Activated naive CD4-positive, alpha-beta T cell treated with anti-CD3 and anti-CD28 coated beads, Interleukin-2, amount 50 U/mL, for 72 hours (primary cell): ENCODE data around the gene RPL14. TPM values are rescaled to one million over a fixed set of nuclear protein-coding genes. Genes with fewer than 3 reads are reported as not detected.

Experiments
- ATAC-seq, 2 donors: fragments of 150-1000 bp; cut with Tn5 transposase; 2 replicates each; pipeline ENCODE4 v1.10.0; 2021; ENCODE audit warnings: mild to moderate bottlenecking in 2 of 2, moderate library complexity in 2 of 2
- DNase-seq, 2 donors: peaks; one replicate each; pipeline ENCODE4 v3.0.0; 2021 to 2022; ENCODE audit warnings: low spot score in 2 of 2
- H3K27ac Mint-ChIP-seq, 2 donors: one replicate each; pipeline ENCODE4 v1.8.0; 2022; ENCODE audit warnings: mild to moderate bottlenecking in 2 of 2, mixed read lengths in 2 of 2
- H3K36me3 Mint-ChIP-seq, 2 donors: one replicate each; pipeline ENCODE4 v1.8.0; 2022; ENCODE audit warnings: mixed read lengths in 2 of 2
- H3K9me3 Mint-ChIP-seq, 2 donors: one replicate each; pipeline ENCODE4 v1.8.0; 2022; ENCODE audit warnings: mixed read lengths in 2 of 2
- total RNA-seq, 2 donors: library from RNA; stranded (reverse); gene quantifications; one replicate each; pipeline ENCODE4 v1.2.3, GENCODE V29; 2022

RPL14 gene
- 1,000 to 10,000 TPM; 2,715 to 3,354 TPM for total RNA-seq

DNA sequence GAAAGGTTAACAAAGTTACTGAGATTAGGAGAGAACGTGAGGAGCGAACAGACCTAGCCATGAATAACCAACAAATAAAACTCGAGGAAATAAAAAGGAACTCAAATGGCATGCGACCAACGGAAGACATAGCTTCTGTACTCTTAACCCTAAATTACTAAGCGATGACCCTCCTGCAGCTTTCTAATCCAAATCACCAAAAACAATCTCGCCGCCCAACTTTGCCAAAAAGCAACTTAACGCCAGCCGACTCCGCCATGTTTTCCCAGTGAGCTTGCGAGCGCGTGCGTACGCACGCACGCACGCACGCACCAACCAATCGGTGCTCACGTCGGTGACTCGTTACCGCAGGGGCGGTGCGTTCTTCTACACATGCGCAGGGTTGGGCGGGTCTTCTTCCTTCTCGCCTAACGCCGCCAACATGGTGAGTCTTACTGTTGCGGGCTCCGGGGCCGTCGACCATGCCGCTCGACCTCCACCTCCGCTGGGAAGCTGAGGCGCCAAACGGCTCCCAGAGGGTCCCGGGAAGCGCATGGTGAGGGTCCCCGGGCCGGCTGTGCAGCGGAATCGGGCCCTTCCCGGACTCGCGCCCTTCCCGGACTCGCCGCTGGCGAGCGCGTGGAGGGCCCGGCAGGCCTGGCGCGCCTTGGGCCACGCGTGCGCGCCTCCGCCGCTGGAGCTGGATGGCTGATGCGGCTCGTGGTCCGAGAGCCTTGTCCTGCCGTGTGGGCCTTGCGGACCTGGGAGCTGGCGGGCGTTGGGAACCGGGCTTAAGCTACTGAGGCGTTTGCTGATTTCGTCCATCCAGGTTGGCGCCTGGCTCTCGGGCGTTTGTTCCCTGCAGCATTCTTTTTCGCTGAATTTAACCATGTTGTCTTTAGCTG lies at the start of gene RPL14:
RPL14 (plus strand) TSS at position 400 of the 884 bp plus-strand sequence; CDS start at position 533, 133 bp downstream.
- Mint-ChIP-seq H3K9me3 (no peaks in the 10 kb centered on the region), H3K27ac (peak within 1 kb of the TSS; percentile 87 to 97), H3K36me3 (peaks cover 37 to 44% of the 10 kb centered on the region in 2 donors)
- peak; percentile 89 to 92 for DNase-seq
- ATAC-seq = peak; percentile 75 to 78

DNA sequence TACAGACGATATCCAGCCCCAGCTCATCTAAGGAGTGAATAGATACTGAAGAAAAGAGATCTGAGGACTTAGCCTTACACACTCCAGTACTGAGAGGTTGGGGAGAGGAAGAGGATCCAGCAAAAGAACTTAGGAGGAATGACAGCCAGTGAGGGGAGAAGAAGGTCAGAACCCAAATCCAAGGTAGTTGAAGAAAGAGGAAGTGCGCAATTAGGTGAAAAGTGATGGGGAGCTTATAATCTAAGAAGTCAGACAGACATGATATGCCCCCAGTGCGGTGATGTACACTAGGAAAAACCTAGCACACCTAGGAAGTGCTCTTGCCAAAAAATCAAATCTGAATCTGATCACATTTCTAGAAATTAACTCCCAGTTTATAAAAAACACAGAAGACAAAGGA lies 49.5 kb upstream of the RPL14 start:
- no peaks in the 10 kb centered on the region for H3K9me3 Mint-ChIP-seq
- peaks cover 0 to 5% of the 10 kb centered on the region in 2 donors for H3K36me3 Mint-ChIP-seq
- H3K27ac Mint-ChIP-seq = no peak overlapping the region
- DNase-seq (no peak), ATAC-seq (no peak)

DNA sequence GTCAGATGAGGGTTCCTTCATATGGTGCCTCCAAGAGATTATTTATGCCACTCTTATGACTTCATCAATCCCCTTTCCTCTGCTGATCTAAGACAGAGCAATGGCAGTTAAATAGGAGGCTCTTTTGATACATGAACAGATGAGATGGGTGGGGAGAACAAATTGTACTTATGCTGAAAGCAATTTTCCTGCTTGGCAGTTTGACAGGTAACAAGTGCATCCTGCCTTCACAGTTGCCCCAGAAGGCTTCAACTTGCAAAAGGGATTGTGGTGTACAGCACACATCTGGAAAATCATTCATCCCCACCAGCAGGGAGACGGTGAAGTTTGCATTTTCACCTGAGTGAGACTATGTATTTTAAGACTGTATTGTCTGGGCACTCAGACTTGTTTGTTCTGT lies 42.9 kb upstream of the RPL14 start:
- no peaks in the 10 kb centered on the region for H3K9me3 Mint-ChIP-seq
- H3K36me3 Mint-ChIP-seq = no peaks in the 10 kb centered on the region
- no peak overlapping the region for H3K27ac Mint-ChIP-seq
- no peak for DNase-seq
- no peak for ATAC-seq

DNA sequence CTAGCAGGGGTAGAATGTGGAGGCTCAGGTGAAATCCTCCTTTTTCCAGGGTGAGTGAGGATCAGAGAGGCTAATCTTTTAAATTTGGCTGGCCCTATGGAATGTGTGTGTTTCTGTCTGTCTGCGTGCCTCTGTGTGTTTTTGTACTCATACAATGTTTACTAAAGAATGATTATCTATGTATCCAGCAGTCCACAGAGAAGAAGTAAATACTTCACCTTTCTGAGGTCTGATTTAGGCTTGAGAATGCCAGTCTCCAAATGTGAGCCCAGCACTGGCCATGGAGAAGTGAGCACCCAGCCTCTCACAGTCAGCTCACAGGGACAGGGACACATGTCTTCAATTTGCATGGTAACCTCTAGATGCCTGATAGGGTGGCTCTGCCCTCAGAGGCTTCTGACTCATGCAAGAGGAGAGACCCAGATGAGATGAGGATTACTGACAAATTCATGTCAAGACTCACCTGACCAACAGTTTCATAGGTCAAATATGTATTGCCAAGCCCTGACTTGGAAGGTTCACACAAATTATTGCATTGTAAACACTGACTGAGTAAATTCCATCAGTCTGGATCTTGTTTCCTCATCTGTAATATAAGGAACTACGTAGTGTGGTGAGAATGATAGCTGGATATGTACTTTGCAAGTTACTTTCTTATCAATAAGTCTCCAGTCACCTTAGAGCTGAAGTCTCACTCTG lies 39.1 kb upstream of the RPL14 start:
- Mint-ChIP-seq H3K36me3 (no peaks in the 10 kb centered on the region), H3K9me3 (no peaks in the 10 kb centered on the region), H3K27ac (no peak overlapping the region)
- peak in 1 of 2 donors; percentile 18 for ATAC-seq
- no peak for DNase-seq

DNA sequence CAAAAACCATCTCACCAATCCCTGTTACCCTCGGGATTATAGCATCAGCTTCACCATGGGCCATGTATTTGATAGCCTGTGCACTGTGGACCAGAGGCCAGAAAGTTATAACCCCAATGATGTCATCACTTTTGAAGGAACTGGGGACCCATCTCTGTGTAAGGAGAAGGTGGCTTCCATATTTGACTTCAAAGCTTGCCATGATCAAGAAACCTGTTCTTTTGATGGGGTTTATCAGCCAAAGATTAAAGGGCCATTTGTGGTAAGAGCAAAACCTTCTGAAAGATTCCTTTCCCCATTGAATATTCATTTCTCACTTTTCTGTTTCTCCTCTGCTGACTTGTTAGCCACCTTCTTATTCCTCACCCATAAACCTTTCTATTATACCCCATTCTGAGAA lies 34.3 kb upstream of the RPL14 start:
- no peaks in the 10 kb centered on the region for H3K9me3 Mint-ChIP-seq
- H3K36me3 Mint-ChIP-seq = no peaks in the 10 kb centered on the region
- DNase-seq (no peak), ATAC-seq (peak in 1 of 2 donors; percentile 90)
- no peak overlapping the region for H3K27ac Mint-ChIP-seq

DNA sequence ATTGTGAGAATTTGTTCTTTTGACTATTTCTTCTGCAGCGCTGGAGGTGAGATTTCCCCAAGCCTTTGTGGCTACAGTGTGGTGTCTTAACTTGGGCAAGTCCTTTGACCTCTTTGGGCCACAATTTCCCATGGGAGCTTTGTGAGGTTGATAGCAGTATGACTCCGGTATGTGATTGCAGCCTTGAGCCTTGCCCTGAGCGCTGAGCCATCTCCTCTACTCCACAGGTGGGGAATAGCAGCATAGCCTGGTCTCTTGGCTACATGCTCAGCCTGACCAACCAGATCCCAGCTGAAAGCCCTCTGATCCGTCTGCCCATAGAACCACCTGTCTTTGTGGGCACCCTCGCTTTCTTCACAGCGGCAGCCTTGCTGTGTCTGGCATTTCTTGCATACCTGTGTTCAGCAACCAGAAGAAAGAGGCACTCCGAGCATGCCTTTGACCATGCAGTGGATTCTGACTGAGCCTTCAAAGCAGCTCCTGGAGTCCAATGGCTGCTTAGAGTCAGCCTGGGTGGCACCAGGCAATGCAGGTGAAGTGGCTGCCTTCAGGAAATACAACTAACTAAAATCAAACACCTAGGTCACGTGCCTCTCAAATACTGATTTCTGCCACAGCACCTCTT lies 30.0 kb upstream of the RPL14 start:
- H3K27ac Mint-ChIP-seq = no peak overlapping the region
- ATAC-seq = no peak
- no peak for DNase-seq
- H3K9me3 Mint-ChIP-seq = no peaks in the 10 kb centered on the region
- no peaks in the 10 kb centered on the region for H3K36me3 Mint-ChIP-seq

DNA sequence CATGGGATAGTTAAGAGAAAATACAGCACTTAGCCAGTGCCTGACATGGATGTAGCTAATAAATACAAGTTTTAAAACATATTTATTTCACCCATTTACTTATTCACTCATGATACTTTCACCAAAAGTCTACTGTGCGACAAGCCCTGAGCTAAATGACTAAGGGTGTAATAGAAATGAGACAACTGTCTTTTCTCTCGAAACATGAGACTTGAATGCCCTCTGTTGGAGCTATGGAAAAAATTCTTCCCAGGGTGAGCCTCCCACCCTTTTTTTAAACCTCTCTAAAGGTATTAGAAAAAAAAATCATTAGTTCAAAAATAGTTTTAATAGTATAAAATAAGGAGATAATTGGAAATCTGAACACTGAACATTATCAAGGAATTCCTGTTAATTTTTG lies 24.3 kb upstream of the RPL14 start:
- no peak overlapping the region for H3K27ac Mint-ChIP-seq
- DNase-seq (no peak), ATAC-seq (no peak)
- peaks cover 0 to 5% of the 10 kb centered on the region in 2 donors for H3K36me3 Mint-ChIP-seq
- no peaks in the 10 kb centered on the region for H3K9me3 Mint-ChIP-seq

DNA sequence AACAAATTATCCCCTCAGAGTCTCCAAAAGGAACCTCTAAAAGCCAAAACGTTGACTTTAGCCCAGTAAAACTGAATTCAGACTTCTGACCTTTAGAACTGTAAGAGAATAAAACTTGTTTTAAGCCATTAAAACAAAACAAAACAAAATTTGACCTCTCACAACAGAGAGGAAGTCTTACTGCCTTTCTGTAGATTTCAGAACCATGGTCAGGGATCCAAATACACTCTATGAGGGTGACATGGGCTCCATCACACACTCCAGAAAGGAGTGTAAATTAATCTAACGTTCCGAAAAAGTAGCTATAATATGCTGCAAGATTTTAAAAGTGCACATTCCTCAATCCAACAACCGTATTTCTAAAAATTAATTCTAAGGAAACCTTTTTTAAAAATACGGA lies 19.2 kb upstream of the RPL14 start:
- no peak for DNase-seq
- no peak for ATAC-seq
- Mint-ChIP-seq H3K9me3 (peaks cover 0 to 5% of the 10 kb centered on the region in 2 donors), H3K27ac (no peak overlapping the region), H3K36me3 (peaks cover 0 to 10% of the 10 kb centered on the region in 2 donors)

DNA sequence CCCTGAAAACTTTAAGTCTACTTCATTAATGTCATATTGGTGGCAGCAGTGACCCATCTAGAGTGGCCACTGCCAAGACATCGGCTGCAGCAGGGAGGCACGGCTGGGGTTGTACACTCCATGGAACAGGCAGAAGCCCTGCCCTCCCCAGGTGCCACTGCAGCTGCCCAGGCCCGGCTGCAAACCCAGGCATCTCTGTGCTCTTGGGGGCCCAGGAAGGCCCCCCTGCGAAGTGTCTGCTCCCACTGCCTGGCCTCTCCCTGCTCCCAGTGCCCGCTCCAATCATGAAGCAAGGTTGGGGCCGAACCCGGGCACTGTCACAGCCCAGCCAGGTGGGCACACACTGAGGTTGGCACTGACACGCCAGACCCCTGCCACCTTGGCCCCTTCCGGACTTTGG lies 12.1 kb upstream of the RPL14 start:
- Mint-ChIP-seq H3K36me3 (peaks cover 0 to 15% of the 10 kb centered on the region in 2 donors), H3K27ac (no peak overlapping the region), H3K9me3 (peaks cover 0 to 5% of the 10 kb centered on the region in 2 donors)
- DNase-seq (no peak), ATAC-seq (no peak)

DNA sequence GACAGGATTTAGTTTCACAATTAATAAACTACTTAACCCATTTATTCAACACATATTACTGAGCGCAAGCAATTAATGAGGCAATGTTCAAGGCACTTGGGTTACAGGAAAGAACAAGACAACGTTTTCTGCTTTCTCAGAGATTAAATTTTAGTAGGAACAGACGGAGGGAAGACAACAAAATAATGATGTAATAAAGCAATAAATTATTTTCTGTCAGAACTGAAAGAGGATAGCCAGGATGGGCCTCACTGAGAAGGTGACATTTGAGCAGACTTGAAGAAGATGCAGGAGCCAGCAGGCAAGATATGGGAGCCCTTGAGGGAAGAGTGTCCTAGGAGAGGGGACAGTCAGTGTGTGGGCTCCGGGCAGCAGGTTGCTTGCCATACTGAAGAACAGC lies 11.3 kb upstream of the RPL14 start:
- DNase-seq (no peak), ATAC-seq (no peak)
- Mint-ChIP-seq H3K36me3 (peaks cover 0 to 14% of the 10 kb centered on the region in 2 donors), H3K9me3 (no peaks in the 10 kb centered on the region), H3K27ac (peak overlapping the region in 1 of 2 donors; percentile 11)

DNA sequence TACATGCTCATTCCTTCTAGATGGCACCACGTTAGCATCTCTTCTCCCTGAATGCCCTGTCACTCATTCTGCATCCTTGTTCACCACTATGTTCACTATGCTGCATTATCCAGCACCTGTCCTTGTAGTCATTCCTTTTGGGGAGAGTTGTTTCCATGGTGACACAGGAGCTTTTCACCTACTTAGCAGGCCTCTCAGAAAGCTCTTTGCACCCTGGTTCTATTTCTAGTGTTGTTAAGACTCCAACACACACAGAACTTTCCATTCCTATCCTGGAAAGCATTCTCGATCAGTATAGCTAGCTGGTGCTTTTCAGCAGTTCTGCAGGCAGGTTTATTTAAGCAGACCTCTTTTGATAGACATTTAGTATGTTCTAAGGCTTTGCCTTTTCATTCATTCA lies 6.7 kb upstream of the RPL14 start:
- peaks cover 5 to 20% of the 10 kb centered on the region in 2 donors for H3K36me3 Mint-ChIP-seq
- ATAC-seq (no peak), DNase-seq (no peak)
- peak overlapping the region in 1 of 2 donors; percentile 56 for H3K27ac Mint-ChIP-seq
- H3K9me3 Mint-ChIP-seq = no peaks in the 10 kb centered on the region

DNA sequence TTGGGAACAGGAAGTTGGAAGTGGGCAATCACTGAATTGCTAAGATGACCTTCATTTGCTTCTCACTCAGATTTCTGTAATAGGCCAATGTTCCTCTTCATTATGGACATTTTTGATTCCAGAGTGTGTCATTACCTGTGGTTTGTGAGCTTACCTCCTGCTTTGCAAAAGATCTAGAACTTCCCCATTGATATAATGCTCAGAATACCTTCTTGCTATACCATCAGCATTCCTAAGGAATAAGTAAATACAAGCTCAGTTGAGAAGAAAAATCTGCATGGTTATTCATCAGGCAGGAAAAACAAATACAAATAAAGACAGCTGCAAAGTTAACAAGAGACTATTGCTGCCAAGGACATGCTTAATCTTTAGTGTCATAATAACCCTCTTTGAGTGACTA lies 5.6 kb upstream of the RPL14 start:
- Mint-ChIP-seq H3K36me3 (peaks cover 5 to 19% of the 10 kb centered on the region in 2 donors), H3K27ac (peak overlapping the region; percentile 34 to 89), H3K9me3 (no peaks in the 10 kb centered on the region)
- DNase-seq (no peak), ATAC-seq (no peak)

DNA sequence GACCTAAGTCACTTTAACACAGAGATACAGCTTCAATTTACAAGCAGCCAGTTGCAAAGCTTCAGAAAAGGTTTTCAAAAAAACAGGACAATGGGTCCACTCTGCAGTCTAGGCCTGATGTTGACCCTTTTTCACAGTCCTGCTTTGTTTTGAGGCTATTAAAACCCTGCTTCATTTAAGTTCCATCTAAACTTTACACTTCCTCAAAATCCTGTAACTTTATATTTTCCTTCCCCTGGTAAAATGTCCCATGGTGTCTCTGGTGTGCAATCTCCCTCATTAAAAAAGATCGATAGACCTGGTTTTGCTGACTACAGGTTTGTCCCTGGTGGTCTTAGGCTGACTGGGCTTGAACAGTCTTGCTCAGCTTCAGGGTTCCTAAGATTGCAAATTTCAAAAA lies 5.1 kb upstream of the RPL14 start:
- peak overlapping the region in 1 of 2 donors; percentile 89 for H3K27ac Mint-ChIP-seq
- H3K9me3 Mint-ChIP-seq = no peaks in the 10 kb centered on the region
- peaks cover 5 to 24% of the 10 kb centered on the region in 2 donors for H3K36me3 Mint-ChIP-seq
- DNase-seq = no peak
- ATAC-seq = no peak

DNA sequence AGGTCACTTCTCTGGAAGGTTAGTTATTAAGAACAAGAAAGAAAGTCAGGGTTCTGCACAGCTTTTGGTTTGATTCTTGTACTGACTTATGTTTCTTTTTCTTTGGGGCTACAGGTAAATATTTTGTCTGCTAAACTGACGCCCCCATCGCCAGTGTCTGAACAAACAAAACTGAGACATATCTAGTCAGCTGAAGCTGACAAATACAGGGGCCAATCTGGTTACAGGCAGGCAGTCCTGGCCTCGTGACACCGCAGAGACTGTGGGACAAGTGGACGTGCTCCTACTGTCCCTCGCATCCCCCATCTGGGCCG lies 4.6 kb upstream of the RPL14 start:
- ATAC-seq = no peak
- no peaks in the 10 kb centered on the region for H3K9me3 Mint-ChIP-seq
- peaks cover 6 to 27% of the 10 kb centered on the region in 2 donors for H3K36me3 Mint-ChIP-seq
- no peak for DNase-seq
- peak overlapping the region; percentile 89 to 99 for H3K27ac Mint-ChIP-seq

DNA sequence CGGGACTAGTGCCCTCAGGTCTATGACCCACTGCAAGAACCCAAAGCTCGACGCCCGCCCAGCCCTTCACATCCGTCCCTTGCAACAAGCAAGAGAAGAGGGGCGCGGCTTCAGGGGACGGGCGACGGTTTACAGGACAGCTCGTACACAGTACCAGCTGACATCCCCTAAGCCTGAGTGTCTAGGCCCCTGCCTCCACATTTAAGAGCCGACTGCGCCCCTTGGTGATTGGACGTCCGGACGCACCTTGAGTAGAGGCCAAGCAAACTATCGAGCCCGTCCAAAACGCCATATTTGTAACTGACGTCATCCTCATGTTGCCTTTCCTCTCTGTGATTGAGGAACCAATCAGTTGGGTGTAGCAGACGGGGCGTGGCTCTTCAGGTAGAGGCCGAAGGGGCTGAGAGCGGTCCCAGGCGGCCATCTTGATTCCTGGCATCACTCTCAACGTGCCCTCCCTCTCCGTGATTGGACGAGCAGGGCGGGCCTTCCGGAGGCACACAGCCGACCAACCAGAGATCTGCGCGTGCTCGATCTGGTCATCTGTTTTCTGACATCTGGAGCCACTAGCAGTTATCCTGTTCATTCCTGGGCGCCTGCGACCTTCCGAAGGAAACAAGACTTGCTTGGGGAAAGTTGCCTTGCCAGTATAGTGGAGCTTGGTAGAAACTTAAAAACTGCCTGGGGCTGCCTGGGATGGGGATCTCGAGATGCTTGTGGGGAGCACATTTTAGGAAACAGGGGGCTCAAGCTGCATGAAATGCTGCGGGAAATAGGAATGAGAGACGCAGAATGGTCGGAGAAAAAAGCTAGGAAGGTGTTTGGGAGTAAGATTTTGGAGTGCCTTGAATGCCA lies 4.0 kb upstream of the RPL14 start:
- ATAC-seq (peak; percentile 93 to 94), DNase-seq (peak; percentile 89 to 97)
- no peaks in the 10 kb centered on the region for H3K9me3 Mint-ChIP-seq

DNA sequence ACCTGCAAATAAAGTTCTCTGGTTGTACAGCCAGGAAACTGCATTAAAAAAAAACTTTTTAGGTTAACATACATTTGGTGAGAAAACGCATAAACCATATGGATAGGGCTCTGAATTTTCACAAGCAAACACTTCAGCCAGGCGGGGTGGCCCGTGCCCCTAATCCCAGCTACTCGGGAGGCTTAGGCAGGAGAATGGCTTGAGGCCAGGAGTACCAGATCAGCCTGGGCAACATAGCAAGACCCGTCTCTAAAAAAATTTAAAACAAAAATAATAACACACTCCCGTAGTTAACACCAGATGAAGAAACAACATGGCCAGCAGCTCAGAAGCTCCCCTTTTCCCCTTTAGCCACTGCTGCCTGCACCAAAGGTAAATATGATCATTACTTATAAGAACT lies 3.2 kb upstream of the RPL14 start:
- ATAC-seq = no peak
- peaks cover 20 to 41% of the 10 kb centered on the region in 2 donors for H3K36me3 Mint-ChIP-seq
- no peak for DNase-seq
- H3K9me3 Mint-ChIP-seq = no peaks in the 10 kb centered on the region
- peak overlapping the region in 1 of 2 donors; percentile 89 for H3K27ac Mint-ChIP-seq

More for the DNA sequence above, 4.0 kb upstream of the RPL14 start:
- Mint-ChIP-seq H3K36me3 (peaks cover 12 to 33% of the 10 kb centered on the region in 2 donors), H3K27ac (peak overlapping the region; percentile 89 to 99)
